Measurements from ENCODE around the gene PCDHB5. TPM values are rescaled to one million over a fixed set of nuclear protein-coding genes. Genes with fewer than 3 reads are reported as not detected.
"Not testable (repeated sequence)": the region's sequence is repeated elsewhere in the genome, so short reads cannot be mapped to it uniquely, and the experiment has no call there.

Gene PCDHB5
- total RNA-seq, 1 donor from 2014 or later, result 32.4 TPM

GRCh38 chr5:141150224-141150992 is 15.4 kb downstream of the PCDHB5 start:
- DNase-seq (ENCODE audit: low spot score, unreplicated experiment), result no peak
- no peak overlapping the region for H3K4me3 Mint-ChIP-seq (ENCODE audit: low read depth)
- H3K27me3 Mint-ChIP-seq, result no peaks in the 10 kb centered on the region
- TF ChIP-seq, protein P1, sequence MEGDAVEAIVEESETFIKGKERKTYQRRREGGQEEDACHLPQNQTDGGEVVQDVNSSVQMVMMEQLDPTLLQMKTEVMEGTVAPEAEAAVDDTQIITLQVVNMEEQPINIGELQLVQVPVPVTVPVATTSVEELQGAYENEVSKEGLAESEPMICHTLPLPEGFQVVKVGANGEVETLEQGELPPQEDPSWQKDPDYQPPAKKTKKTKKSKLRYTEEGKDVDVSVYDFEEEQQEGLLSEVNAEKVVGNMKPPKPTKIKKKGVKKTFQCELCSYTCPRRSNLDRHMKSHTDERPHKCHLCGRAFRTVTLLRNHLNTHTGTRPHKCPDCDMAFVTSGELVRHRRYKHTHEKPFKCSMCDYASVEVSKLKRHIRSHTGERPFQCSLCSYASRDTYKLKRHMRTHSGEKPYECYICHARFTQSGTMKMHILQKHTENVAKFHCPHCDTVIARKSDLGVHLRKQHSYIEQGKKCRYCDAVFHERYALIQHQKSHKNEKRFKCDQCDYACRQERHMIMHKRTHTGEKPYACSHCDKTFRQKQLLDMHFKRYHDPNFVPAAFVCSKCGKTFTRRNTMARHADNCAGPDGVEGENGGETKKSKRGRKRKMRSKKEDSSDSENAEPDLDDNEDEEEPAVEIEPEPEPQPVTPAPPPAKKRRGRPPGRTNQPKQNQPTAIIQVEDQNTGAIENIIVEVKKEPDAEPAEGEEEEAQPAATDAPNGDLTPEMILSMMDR (IDR thresholded peaks at IDR 0.05; ENCODE audit: unreplicated experiment), result no peak
- peak overlapping the region; percentile 5 for H3K27ac Mint-ChIP-seq
- H3K36me3 Mint-ChIP-seq (ENCODE audit: insufficient read depth), result peaks cover 48% of the 10 kb centered on the region
- no peaks in the 10 kb centered on the region for H3K4me1 Mint-ChIP-seq (ENCODE audit: low read depth)
- peaks cover 42% of the 10 kb centered on the region for H3K9me3 Mint-ChIP-seq (ENCODE audit: low read depth)

DNA sequence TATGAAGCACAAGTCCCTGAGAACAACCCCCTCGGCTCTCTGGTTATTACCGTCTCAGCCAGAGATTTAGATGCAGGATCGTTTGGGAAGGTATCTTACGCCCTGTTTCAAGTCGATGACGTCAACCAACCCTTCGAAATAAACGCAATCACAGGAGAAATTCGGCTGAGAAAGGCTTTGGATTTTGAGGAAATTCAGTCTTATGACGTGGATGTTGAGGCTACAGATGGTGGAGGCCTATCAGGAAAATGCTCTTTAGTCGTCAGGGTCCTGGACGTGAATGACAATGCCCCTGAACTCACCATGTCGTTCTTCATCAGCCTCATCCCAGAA is 16.0 kb downstream of the PCDHB5 start:
- Mint-ChIP-seq H3K9me3 (ENCODE audit: low read depth) (peaks cover 44% of the 10 kb centered on the region), H3K27ac (peak overlapping the region; percentile 52), H3K4me1 (ENCODE audit: low read depth) (no peaks in the 10 kb centered on the region), H3K36me3 (ENCODE audit: insufficient read depth) (peaks cover 50% of the 10 kb centered on the region), H3K4me3 (ENCODE audit: low read depth) (no peak overlapping the region), H3K27me3 (no peaks in the 10 kb centered on the region)
- TF ChIP-seq, protein P1 (IDR thresholded peaks at IDR 0.05; ENCODE audit: unreplicated experiment), result no peak
- DNase-seq (ENCODE audit: low spot score, unreplicated experiment), result no peak

DNA sequence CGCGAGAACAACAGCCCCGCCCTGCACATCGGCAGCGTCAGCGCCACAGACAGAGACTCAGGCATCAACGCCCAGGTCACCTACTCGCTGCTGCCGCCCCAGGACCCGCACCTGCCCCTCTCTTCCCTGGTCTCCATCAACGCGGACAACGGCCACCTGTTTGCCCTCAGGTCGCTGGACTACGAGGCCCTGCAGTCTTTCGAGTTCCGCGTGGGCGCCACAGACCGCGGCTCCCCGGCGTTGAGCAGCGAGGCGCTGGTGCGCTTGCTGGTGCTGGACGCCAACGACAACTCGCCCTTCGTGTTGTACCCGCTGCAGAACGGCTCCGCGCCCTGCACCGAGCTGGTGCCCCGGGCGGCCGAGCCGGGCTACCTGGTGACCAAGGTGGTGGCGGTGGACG is 16.6 kb downstream of the PCDHB5 start:
- H3K27ac Mint-ChIP-seq; H3K4me1 Mint-ChIP-seq (ENCODE audit: low read depth); H3K4me3 Mint-ChIP-seq (ENCODE audit: low read depth); DNase-seq (ENCODE audit: low spot score, unreplicated experiment); H3K27me3 Mint-ChIP-seq: not testable (repeated sequence)
- Mint-ChIP-seq H3K9me3 (ENCODE audit: low read depth) (peaks cover 44% of the 10 kb centered on the region), H3K36me3 (ENCODE audit: insufficient read depth) (peaks cover 55% of the 10 kb centered on the region)

DNA sequence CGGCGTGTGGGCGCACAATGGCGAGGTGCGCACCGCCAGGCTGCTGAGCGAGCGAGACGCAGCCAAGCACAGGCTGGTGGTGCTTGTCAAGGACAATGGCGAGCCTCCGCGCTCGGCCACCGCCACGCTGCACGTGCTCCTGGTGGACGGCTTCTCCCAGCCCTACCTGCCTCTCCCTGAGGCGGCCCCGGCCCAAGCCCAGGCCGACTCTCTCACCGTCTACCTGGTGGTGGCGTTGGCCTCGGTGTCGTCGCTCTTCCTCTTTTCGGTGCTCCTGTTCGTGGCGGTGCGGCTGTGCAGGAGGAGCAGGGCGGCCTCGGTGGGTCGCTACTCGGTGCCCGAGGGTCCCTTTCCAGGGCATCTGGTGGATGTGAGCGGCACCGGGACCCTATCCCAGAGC is 17.1 kb downstream of the PCDHB5 start:
- not testable (repeated sequence) for H3K27ac Mint-ChIP-seq; H3K4me1 Mint-ChIP-seq (ENCODE audit: low read depth)
- H3K36me3 Mint-ChIP-seq (ENCODE audit: insufficient read depth), result peaks cover 60% of the 10 kb centered on the region

DNA sequence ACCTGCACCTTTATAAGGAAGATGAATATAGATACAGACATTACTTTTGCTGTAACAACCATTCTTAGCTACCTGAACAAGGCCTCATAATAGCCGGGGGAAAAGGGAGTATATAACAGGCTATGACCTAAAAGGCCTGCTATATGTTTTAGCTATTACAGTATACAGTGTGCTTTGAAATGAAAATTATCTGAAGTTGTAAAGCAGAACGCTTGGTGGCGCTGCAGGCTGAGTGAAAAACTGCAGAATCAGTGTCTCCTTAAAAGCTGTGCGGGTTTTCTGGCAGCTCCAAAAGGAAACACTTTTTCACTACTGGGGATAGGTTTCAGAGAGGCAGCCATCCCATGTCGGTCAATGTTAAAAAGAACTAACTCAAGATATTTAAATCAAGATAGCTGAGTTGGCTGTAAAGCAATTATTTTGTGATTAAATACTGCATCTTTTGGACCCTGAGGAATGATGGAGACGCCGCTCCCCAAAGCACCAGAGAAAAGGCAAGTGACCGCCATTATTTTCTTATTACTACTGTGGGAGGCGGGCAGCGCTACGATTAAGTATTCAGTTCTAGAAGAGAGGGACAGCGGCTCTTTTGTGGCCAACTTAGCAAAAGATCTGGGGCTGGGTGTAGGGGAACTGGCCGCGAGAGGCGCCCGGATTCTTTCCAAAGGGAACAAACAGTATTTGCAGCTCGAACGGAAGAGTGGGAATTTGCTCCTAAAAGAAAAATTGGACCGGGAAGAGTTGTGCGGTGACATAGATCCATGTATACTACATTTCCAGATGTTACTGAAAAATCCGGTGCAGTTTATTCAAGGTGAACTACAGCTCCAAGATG is 20.8 kb downstream of the PCDHB5 start:
- no peak for DNase-seq (ENCODE audit: low spot score, unreplicated experiment)
- peaks cover 39% of the 10 kb centered on the region for H3K9me3 Mint-ChIP-seq (ENCODE audit: low read depth)
- no peak overlapping the region for H3K4me3 Mint-ChIP-seq (ENCODE audit: low read depth)

More for the DNA sequence above, 17.1 kb downstream of the PCDHB5 start:
- not testable (repeated sequence) for H3K4me3 Mint-ChIP-seq (ENCODE audit: low read depth); DNase-seq (ENCODE audit: low spot score, unreplicated experiment); H3K27me3 Mint-ChIP-seq
- H3K9me3 Mint-ChIP-seq (ENCODE audit: low read depth), result peaks cover 49% of the 10 kb centered on the region

GRCh38 chr5:141157356-141157755 is 22.4 kb downstream of the PCDHB5 start:
- not testable (repeated sequence) for H3K27me3 Mint-ChIP-seq; H3K4me3 Mint-ChIP-seq (ENCODE audit: low read depth); H3K27ac Mint-ChIP-seq; H3K4me1 Mint-ChIP-seq (ENCODE audit: low read depth); DNase-seq (ENCODE audit: low spot score, unreplicated experiment)
- Mint-ChIP-seq H3K9me3 (ENCODE audit: low read depth) (peaks cover 34% of the 10 kb centered on the region), H3K36me3 (ENCODE audit: insufficient read depth) (peaks cover 39% of the 10 kb centered on the region)

More for the DNA sequence above, 20.8 kb downstream of the PCDHB5 start:
- H3K36me3 Mint-ChIP-seq (ENCODE audit: insufficient read depth), result peaks cover 50% of the 10 kb centered on the region
- H3K27me3 Mint-ChIP-seq, result no peaks in the 10 kb centered on the region
- no peaks in the 10 kb centered on the region for H3K4me1 Mint-ChIP-seq (ENCODE audit: low read depth)
- TF ChIP-seq, protein P1 (IDR thresholded peaks at IDR 0.05; ENCODE audit: unreplicated experiment), result no peak
- H3K27ac Mint-ChIP-seq, result no peak overlapping the region

GRCh38 chr5:141157901-141158300 is 22.9 kb downstream of the PCDHB5 start:
- DNase-seq (ENCODE audit: low spot score, unreplicated experiment); H3K4me3 Mint-ChIP-seq (ENCODE audit: low read depth); H3K27me3 Mint-ChIP-seq; H3K27ac Mint-ChIP-seq; H3K4me1 Mint-ChIP-seq (ENCODE audit: low read depth): not testable (repeated sequence)
- Mint-ChIP-seq H3K9me3 (ENCODE audit: low read depth) (peaks cover 34% of the 10 kb centered on the region), H3K36me3 (ENCODE audit: insufficient read depth) (peaks cover 36% of the 10 kb centered on the region)

All from progenitor cell of endocrine pancreas (in vitro differentiated cells).